Left ventricle myocardium inferior (tissue), 1 donor: ENCODE data around the gene UBE2U. TPM values are rescaled to one million over a fixed set of nuclear protein-coding genes. Genes with fewer than 3 reads are reported as not detected.
"Not testable (repeated sequence)": the region's sequence is repeated elsewhere in the genome, so short reads cannot be mapped to it uniquely, and the experiment has no call there.

ENCODE experiments used
- DNase-seq: peaks from one replicate; pipeline ENCODE4 v3.0.0-alpha.2; 2020
- H3K27ac ChIP-seq: fragments of 200-600 bp; replicated peaks from 2 replicates; pipeline ENCODE4 v1.8.0; 2021
- H3K27me3 ChIP-seq: fragments of 200-600 bp; 2 replicates; pipeline ENCODE4 v1.8.0; 2021; ENCODE audit warnings: low read depth
- H3K36me3 ChIP-seq: fragments of 200-600 bp; 2 replicates; pipeline ENCODE4 v1.8.0; 2021
- H3K4me1 ChIP-seq: fragments of 200-600 bp; 2 replicates; pipeline ENCODE4 v1.8.0; 2021
- H3K4me3 ChIP-seq: fragments of 200-600 bp; 2 replicates; pipeline ENCODE4 v1.8.0; 2021; ENCODE audit warnings: mild to moderate bottlenecking, moderate library complexity
- H3K9me3 ChIP-seq: fragments of 200-600 bp; replicated peaks from 2 replicates; pipeline ENCODE4 v1.8.0; 2021
- CTCF ChIP-seq: fragments of 200-600 bp; IDR thresholded peaks from 2 replicates; pipeline ENCODE4 v1.8.0; 2021; ENCODE audit warnings: antibody characterized with exemption, mild to moderate bottlenecking, borderline replicate concordance
- intact Hi-C: fragments of 100-400 bp; cut with micrococcal nuclease; formaldehyde crosslinking; loops from one replicate; pipeline ENCODE4 v1.11.0; 2022
- total RNA-seq: library from RNA; stranded (reverse); fragmentation: NEBNext Ultra II Directional; extraction: Animal tissue kit (Norgen Biotek cat#: 25700); gene quantifications from one replicate; pipeline ENCODE4 v1.2.1, GENCODE V29; 2021
- donor health status: DM: no; HTN: yes; CAD: no; lungs with severe emphysema.

UBE2U gene
- total RNA-seq, 1 donor from 2014 or later: 0.85 TPM

- Histone ChIP-seq H3K4me1 (peaks cover 19% of the 10 kb centered on the region), H3K4me3 (no peak overlapping the region), H3K9me3 (no peaks in the 10 kb centered on the region), H3K36me3 (no peaks in the 10 kb centered on the region), H3K27me3 (peaks cover 5% of the 10 kb centered on the region), H3K27ac (no peak overlapping the region)
- TF ChIP-seq CTCF: peak; percentile 84
- DNase-seq: no peak
- intact Hi-C loops: loop anchor here (5.0 to 10.0 kb wide), 2 partner anchors 572 to 624 kb away; no protein-coding TSS in a partner anchor
These were observed 43.0 kb downstream of the UBE2U start for GRCh38 chr1:64246294-64246917.

DNA sequence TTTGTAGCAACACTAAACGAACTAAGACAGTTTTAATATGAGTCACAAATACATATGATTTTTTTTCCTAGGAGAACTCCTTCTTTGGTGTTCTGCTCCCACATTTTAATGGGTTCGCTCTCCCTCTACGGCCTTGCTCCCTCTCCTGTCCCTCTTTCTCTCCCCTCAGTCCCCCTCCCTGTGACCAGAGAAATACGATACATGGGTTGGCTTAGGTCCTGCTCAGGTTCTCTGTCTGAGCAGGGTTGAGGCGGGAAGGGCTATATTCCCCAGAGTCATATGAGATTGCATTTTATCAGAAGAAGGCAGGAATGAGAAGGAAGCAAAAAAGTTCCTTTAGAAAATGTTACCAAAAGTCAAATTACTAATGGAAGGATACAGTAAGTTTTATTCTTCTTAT is 44.6 kb downstream of the UBE2U start:
- no peaks in the 10 kb centered on the region for H3K36me3 ChIP-seq
- no peak overlapping the region for H3K4me3 ChIP-seq
- peaks cover 10% of the 10 kb centered on the region for H3K27me3 ChIP-seq
- H3K4me1 ChIP-seq: peaks cover 16% of the 10 kb centered on the region
- H3K27ac ChIP-seq: no peak overlapping the region
- no peak for TF ChIP-seq CTCF
- H3K9me3 ChIP-seq: peaks cover 1% of the 10 kb centered on the region
- intact Hi-C loops: loop anchor here (5.0 to 10.0 kb wide), 2 partner anchors 573 to 626 kb away; no protein-coding TSS in a partner anchor
- DNase-seq: no peak

GRCh38 chr1:64250472-64250871 is 47.0 kb downstream of the UBE2U start:
- H3K27me3 ChIP-seq, H3K4me1 ChIP-seq, H3K36me3 ChIP-seq, H3K4me3 ChIP-seq, intact Hi-C loops, DNase-seq, H3K27ac ChIP-seq: not testable (repeated sequence)
- H3K9me3 ChIP-seq: peaks cover 21% of the 10 kb centered on the region

- intact Hi-C loops: no loop called here
- Histone ChIP-seq H3K36me3 (no peaks in the 10 kb centered on the region), H3K27ac (no peak overlapping the region), H3K4me1 (no peaks in the 10 kb centered on the region), H3K27me3 (peaks cover 5% of the 10 kb centered on the region), H3K9me3 (peaks cover 21% of the 10 kb centered on the region), H3K4me3 (no peak overlapping the region)
- DNase-seq: no peak
- TF ChIP-seq CTCF: no peak
These were observed 48.5 kb downstream of the UBE2U start for GRCh38 chr1:64251971-64252370.

- H3K4me1 ChIP-seq, H3K4me3 ChIP-seq, DNase-seq, intact Hi-C loops, H3K27ac ChIP-seq, H3K27me3 ChIP-seq, H3K36me3 ChIP-seq: not testable (repeated sequence)
- peaks cover 21% of the 10 kb centered on the region for H3K9me3 ChIP-seq
These were observed 53.8 kb downstream of the UBE2U start for GRCh38 chr1:64257233-64257632.

DNA sequence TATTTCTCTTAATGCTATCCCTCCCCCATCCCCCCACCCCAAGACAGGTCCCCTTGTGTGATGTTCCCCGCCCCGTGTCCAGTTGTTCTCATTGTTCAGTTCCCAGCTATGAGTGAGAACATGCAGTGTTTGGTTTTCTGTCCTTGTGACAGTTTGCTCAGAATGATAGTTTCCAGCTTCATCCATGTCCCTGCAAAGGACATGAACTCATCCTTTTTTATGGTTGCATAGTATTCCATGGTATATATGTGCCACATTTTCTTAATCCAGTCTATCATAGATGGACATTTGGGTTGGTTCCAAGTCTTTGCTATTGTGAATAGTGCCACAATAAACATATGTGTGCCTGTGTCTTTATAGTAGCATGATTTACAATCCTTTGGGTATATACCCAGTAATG is 55.0 kb downstream of the UBE2U start:
- H3K27me3 ChIP-seq: not testable (repeated sequence)

GRCh38 chr1:64263335-64263734 is 59.9 kb downstream of the UBE2U start:
- Histone ChIP-seq H3K4me3 (no peak overlapping the region), H3K9me3 (no peaks in the 10 kb centered on the region), H3K36me3 (no peaks in the 10 kb centered on the region), H3K27me3 (peaks cover 4% of the 10 kb centered on the region), H3K27ac (no peak overlapping the region), H3K4me1 (no peaks in the 10 kb centered on the region)
- intact Hi-C loops: loop anchor here (10.0 kb wide), 2 partner anchors 221 to 411 kb away; no protein-coding TSS in a partner anchor
- no peak for TF ChIP-seq CTCF
- DNase-seq: no peak

More for the DNA sequence above, 55.0 kb downstream of the UBE2U start:
- H3K36me3 ChIP-seq, DNase-seq, intact Hi-C loops, H3K27ac ChIP-seq, H3K4me1 ChIP-seq, H3K4me3 ChIP-seq: not testable (repeated sequence)
- peaks cover 16% of the 10 kb centered on the region for H3K9me3 ChIP-seq
